ENCODE results near the gene FAM234A.

DNA sequence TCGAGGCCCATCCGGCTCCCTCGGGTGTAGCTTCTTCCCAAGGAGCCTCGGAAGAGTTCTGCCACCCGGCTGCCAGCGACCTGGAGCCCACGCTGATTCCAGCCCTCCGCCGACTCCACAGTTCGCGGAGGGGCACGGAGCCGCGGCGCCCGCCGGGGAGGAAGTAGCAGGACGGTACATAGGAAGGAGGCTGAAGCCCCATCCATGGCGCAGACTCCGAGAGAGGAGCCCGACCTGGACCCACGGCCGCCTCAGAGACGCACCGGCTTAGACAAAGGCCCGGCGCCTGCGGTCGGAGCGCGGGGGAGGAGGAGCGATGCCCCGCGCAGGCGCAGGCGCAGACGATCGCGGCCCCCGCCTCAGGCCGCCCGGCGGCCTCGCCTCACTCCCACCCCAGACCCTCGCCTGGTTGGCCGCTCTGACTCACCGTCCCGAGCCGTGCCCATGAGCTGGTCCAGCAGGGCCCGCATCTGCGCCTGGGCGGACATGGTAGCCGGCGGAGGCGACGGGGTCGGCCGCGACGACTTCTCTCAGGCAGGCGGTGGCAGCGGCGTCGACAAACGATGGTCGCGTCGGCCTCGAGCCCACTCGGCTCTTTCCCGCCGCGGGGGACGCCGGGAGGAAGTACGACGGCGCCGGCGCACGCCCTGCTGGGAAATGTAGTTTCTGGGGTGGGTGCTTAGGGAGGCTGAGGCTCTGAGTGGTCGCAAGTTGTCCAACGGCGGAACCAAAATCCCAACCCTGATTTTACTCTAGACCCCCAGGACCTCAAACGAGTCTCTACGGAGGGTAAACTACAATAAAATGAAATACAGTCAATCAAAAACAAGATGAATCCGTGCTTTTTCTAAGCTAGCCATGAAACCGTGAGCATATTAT, 5.5 kb upstream of the FAM234A start, which contains the start of gene LUC7L:
- TF ChIP-seq, protein P1, sequence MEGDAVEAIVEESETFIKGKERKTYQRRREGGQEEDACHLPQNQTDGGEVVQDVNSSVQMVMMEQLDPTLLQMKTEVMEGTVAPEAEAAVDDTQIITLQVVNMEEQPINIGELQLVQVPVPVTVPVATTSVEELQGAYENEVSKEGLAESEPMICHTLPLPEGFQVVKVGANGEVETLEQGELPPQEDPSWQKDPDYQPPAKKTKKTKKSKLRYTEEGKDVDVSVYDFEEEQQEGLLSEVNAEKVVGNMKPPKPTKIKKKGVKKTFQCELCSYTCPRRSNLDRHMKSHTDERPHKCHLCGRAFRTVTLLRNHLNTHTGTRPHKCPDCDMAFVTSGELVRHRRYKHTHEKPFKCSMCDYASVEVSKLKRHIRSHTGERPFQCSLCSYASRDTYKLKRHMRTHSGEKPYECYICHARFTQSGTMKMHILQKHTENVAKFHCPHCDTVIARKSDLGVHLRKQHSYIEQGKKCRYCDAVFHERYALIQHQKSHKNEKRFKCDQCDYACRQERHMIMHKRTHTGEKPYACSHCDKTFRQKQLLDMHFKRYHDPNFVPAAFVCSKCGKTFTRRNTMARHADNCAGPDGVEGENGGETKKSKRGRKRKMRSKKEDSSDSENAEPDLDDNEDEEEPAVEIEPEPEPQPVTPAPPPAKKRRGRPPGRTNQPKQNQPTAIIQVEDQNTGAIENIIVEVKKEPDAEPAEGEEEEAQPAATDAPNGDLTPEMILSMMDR (IDR thresholded peaks at IDR 0.05), result peak in 1 of 6 experiments; percentile 10
- peak; percentile 89 to 91 for TF ChIP-seq POLR2A (IDR thresholded peaks at IDR 0.05)

Data from Peyer's patch (tissue), 4 donors.